NCI-H2081 (cell line): ENCODE data around the gene RETSAT.
A peak's percentile ranks its signal among the peaks of the same experiment; 100 is the strongest.
"Not testable (repeated sequence)": the region's sequence is repeated elsewhere in the genome, so short reads cannot be mapped to it uniquely, and the experiment has no call there.

Experiments
- DNase-seq, 2 experiments: peaks; one replicate each; lab custom pipeline; 2025; lab: John Stamatoyannopoulos, UW

Gene RETSAT

DNA sequence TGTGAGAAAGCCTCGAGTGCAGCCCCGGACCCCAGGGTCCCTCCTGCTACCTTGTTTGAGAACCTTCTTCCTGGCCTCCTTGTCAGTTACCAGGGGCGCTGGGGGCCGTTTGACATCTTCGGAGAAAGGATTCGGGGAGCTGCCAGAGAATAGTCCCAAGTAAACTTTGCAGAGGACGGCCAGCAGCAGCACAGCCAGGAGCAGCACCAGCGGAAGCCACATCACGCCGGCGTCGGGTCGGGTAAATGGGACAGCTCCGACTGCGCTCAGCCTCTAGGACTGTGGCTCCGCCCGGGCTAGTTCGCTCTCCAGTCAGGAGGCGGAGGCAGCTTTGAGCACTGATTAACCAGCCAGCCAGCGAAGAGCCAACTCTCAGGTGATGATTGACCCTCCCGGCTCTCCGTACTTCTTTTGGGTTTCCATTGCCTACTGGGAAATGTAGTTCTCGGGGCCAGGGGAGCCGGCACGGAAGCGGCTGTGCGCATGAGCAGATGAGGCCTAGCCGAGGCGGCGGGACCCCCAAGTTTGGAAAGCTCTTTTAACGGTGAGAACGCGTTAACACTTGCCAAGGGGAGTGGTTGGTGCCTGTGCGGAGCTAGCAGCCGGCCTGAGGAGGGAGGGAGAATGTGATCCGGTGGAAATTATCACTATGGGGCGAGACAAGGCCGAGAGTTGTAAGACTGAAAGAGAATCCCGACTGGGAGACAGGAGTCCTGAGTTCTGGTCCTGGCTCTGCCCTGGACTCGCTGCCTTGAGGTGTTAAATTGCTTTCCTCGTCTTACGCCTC lies at the start of gene RETSAT, which contains the start of gene ELMOD3:
TSS of gene RETSAT (minus strand) at position 243 of the 787 bp plus-strand sequence. CDS start at position 222, 21 bp downstream.
TSS of gene ELMOD3 (plus strand) at position 484 of the 787 bp plus-strand sequence. CDS start 2,430 bp downstream, outside the sequence.
- peak; percentile 97 to 99 for DNase-seq

DNA sequence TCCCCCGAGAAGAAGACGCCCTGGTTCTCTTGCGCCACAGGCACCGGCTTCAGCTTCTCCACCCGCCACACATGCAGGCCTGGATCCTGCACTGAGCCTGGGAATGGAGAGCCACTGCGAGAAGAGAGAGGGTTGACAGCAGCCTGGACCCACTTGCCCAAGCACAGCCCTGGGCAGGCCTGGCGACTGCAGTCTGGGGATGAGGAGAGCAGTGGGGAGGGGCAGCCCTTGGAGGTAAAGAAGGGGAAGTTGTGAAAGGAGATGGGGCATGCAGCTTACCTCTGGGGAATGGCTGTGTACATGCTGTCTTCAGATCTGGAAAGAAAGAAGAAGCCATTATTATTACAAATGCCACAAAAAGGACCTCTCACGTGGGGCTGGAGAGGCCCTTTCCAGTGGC lies 47.5 kb upstream of the RETSAT start:
- DNase-seq: no peak

DNA sequence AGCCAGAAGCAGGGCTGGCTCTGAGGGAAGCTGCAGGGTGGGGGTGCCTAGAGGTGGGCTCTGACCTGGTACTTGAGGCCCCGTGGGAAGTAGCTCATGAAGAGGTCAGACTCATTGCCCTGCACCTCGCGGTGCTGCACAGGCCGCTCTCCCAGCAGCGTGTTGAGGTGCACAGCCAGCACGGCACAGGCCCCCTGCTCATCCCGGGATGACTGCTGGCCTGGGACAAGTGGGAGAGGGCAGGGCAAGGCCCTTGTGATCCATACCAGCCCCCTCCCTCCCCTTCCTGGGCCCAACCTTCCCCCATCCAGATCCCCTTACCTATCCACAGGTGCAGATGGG lies 47.1 kb upstream of the RETSAT start:
- DNase-seq: no peak

DNA sequence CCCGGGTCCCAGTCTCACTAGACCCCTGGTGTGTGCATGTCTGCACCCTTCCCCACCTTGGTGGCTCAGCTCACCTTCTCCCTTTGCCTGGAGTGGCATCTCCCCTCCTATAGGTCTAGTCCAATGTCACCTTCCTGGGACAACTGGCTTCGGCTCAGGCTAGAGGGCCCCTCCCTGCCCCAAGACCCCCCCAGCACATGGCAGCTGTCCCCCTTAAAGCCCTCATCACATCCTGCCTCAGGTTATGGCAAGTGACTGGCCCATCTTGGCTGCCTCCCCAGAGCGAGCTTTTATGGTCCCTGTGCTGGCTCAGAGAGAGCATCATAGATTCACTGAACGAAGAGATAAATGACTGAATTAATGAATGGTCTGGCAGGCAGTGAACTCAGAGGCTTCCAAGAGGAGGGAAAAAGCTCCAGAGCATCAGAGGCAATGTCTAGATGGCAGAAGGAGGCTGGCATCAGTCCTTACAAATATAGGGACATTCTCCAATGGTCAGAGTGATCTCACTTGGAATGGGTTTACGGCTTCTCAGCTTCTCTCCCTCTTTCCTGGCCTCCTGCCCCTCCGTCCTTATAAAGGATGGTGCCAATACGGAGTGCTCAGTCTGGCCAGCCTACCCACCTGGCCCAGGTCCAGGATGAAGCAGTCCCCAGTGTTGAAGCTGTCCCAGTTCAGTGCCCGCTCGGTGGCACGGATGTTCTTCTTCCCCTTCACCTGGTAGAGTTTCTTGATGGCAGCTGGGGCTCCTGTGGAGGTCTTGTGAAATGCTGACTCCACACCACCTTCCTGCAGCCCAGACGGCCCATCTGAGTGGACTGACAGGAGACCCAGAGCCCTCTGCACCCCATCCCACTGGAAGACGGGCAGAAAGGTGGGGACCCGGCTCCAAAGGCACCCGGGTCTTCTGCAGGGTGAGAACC lies 46.5 kb upstream of the RETSAT start:
- no peak for DNase-seq

DNA sequence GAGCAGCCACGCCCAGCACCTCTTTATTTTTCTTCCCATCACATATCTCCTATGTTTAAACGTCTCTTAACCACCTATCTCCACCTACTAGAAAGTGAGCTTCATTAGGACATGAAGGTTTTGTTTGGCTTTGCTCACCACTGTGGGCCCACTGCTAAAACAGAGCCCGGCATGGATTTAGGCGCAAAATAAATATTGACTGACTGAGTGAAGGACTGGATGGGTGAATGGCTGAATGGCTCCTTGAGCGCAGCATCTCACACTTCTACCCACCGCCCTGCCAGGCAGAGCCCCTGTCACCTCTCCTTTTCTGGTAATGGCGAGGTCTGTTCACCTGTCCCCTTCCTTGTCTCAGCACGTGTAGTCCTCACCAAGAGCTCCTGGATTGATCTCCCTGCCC lies 45.7 kb upstream of the RETSAT start:
- DNase-seq: no peak

DNA sequence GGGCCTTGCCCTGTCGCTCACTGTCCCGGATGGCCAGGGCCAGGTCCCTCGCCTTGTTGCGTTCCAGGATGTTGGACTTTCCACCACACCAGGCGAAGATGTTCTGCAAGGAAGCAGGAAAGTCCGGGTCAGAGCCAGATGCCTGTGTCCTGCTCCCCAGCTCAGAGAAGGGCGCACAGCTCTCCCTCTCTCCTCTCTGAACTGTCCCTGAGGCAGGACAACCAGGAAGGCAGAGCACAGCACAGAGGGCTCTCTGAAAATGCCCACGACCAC lies 44.8 kb upstream of the RETSAT start:
- DNase-seq: no peak

DNA sequence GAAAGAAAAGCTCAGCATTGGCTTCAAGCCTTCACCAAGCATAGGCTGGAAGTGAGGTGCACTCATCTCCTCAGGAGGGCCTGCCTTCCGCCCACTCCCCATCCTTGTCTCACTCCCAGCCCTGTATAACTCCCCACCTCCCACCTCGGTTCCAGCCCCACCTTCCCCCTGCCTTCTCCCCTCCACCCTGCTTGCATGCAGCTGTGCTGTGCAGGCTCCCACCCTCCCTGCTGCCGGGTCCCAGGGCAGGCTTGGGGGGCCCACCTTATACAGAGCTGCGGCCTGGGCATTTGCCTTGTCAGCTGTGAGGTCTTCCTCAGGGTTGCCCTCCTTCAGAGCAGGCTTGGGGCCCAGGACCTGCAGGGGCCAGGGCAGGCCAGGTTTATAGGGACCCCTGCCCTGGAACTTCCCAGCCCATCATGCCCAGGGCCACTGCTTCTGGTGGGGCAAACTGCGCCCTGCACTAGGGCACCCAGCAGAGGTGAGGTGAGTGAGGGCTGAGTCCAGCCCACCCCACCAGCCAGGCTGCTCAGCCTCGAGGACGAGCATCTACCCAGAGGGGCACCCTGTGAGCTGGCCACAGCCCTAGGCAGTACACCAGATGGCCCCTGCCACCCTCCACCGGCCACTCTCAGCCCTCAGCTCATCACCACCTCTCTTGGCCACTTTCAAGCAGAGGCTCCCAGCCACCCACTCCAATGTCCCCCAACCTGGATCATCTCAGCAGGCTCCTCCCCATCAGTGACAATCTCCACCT lies 44.3 kb upstream of the RETSAT start:
- no peak for DNase-seq

DNA sequence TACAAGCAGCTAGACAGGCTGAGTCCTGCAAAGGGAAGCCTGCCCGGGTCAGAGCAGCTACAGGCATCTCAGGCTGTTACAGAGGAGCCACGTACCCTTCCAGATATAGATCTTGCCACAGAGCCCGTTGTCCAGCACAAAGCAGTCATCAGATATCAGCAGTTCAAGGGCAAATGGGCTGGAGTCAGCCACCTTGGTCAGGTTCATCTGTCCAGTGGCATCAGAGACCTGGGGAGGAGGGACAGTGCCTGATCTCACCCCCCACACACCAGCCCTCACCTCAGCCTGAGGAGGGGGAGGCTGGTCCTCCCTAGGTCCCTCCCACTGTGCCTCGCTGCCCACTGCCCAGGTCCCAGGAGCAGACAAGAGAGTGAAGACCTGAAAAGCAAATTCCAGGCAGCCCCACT lies 43.6 kb upstream of the RETSAT start:
- no peak for DNase-seq

DNA sequence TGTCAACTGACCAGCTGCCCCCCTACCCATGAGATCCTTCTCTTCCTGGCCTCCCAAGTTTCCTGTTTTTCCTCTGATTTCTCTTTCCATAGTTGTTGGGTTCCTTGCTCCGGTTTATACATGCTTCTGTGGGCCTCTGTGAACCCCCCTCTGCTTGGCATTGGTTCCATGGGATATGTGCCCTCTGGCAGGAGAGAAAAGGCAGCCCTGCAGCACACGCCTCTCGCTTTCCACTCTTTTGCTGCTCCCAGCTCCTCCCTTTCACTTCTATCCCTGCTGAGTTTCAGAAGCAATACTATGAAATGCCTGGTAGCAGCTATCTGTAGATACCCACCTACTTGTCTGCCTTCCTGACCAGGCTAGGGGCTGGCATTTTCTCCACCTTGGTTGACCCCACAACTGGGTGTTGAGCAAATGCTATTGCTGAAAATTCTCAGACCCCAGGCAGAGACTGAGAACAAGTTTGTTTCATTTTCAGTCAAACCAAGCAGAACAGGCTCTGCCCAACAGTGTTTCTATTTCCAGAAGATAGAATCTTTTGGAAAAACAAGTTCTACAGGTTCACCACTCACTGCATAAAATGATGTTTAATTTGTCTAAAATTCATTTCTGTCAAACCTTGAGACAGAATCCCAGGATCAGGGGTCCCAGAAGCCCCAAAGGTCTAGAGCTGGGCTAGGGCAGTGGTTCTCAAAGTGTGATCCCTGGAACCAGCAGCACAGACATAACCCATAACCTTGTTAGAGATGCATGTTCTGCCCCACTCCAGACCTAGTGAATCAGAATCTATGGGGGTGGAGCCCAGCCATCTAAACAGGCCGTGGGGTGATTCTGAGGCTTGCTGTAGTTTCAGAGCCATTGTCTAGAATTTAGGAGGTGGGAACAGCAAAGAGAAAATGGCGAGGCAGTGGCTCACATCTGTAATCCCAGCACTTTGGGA lies 42.5 kb upstream of the RETSAT start:
- no peak for DNase-seq

DNA sequence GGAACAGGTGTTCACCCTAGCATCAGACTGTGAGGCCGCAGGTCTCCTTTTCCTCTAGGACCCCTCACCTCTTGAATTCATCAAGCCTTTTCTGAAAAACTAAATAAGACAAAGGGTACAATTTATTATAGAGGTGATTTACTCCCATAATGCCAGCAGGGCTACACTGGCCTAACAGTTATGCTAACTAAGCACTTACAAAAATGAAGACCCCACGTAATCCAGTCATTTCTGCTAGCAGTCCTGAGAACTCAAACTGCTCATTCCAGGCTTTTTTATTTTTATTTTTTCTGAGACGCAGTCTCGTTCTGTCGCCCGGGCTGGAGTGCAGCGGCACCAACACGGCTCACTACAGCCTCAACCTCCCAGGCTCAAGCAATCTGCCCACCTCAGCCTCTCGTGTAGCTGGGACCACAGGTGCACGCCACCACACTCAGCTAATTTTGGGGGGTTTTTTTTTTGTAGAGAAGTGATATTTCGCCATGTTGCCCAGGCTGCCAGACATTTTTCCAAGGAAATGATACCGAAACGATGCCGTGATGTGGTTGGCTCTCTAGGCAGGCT lies 41.7 kb upstream of the RETSAT start:
- DNase-seq: no peak

DNA sequence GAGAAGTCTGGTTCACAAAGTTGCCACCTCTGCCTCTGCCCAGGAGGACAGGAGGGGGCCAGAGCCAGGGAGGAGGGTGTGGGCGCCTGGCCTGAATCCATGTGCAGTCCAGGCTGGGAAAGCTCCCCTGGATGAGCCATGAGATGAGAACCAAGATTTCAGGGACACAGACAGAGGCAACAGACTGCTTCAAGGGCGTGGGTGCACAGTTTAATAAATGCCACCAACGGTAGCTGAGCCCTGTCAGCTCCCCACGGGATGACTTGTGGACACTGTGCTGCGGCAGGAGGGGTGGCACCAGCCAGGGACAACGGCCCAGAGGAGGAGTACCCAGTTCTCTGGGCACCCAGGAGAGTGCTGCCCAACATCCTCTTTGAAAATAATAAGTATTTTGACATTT lies 40.6 kb upstream of the RETSAT start:
- no peak for DNase-seq

DNA sequence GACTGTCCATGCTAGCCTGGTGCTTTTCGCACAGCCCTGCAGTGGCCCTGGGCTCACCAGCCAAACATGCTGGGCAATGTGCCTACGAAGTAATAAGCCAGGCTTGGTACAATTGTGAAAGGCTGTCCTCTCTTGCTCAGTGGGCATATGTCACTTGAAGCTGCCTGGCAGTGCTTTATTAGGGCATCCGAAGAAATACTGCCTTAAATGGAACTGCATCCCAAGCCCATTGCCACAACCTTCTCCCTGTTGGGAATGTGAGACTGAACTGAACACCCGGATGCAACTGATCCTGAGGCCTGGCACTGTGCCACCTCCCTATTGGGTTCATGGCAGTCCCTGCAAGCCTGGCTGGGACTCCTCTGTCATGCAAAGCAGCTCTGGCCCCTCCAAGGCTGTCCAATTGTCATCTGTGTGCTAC lies 39.9 kb upstream of the RETSAT start:
- peak; percentile 40 to 73 for DNase-seq

DNA sequence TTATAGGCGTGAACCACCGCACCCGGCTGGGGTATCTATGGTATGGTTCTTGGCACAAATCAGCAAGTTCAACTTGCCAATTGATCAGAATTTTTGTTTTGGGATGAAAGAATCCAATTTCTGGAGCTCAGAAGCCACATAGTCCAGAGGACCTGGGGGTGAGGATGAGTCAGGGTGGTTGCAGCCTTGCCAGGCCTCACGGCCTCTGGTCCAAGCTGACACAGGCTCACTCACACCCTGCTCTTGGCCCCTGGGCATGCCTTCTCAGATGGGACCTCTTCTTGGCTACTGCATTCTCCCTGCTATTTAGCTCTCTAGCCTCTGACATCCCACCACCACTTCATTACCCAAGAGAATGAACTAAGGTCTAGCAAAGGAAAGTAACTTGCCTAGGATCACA lies 39.5 kb upstream of the RETSAT start:
- no peak for DNase-seq

DNA sequence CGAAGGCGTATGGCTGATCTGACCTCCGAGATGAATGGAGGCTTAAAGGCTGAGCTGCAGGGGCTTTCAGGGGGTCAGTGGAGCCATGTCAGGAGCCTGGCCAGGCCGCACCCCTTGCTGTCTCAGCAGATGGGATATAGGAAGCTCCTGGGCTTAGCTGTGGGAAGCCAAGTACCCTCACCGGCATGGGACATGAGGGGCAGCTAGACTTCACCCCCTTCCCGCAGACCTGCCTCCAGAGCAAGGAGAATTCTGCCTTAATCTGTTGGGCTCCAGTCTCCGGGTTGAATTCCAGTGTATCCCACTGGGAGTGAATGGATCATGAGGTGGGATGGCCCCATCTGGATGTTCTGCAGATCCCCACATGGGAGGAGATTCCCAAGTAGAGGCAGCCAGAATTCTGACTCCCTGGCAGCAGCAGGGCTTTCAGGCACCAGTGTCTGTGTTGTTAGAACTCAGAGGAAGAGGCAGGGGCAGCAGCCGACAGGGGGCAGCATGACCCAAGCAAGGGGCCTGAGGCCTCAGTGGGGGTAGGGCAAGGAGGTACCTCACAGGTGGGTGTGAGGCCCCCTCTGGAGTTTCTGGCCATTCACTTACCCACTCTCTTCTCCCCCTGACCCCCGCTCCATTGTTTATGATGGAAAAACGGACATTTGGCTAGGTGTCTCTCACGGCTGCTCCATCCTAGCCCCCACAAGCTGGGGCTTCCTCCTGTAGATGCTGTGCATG lies 36.8 kb upstream of the RETSAT start:
- DNase-seq: no peak

DNA sequence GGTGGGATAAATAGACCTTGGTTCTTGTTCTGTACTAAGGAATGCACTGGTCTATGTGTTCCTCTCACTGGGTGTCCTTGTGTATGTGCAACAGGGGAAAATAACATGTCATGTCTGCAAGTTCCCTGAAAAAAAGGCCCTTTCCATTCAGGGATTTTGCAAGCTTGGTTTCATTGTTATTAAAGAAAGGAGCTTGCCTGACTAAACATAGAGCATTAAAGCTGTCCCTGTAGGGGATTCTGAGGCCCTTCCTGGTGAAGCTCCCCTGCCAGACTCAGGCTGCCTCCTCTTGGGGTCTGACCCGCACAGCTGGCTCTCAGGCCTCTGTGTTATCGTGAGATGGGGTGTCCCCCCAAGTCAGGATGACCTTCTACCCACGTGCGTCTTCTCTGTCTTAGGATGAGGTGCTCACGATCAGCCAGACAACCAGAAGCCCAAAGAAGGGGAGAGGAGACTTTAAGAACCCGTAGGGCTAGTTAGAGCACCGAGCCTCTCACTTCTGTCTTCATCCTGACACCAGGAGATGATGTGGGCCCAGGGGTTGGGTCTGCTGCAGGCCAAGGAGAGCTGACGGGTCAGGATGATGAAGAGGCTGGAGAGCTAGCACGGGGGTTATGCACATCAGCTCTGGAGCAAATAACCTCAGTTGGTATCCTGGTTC lies 34.7 kb upstream of the RETSAT start:
- DNase-seq: no peak

DNA sequence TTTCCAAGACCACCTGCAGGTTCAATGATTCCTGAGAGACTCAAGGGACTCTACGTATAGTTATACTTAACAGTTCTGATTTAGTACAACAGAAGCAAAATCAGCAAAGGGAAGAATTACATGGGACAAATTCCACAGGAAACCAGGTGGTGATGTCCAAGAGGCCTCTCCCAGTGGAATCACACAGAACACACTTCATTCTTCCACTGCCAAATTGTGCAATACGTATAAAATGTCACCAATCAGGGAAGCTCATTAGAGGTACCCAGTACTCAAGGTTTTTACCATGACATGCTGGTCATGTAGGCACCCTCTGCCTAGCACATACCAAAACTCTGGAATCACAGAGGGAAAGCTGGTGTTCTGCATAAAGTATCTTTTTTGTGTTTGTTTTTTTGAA lies 33.4 kb upstream of the RETSAT start:
- no peak for DNase-seq

DNA sequence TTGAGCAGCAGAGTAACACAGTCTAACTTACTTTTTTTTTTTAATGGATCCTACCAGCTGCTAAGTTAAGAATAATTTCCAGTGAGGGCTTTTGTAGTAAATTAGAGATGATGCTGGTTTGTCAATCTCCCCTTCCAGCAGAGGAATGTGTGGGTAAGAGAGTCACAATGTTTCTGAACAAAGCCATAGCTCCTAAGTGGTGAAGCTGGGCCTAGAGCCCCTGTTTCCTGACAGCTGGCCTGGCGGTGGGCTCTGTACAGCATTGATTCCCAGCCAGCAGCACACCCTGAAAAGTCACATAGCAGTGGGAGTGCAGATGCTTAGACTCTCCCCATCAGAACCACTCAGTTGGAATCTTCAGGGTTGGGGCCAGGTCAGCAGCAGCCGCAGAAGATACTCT lies 31.4 kb upstream of the RETSAT start:
- no peak for DNase-seq

DNA sequence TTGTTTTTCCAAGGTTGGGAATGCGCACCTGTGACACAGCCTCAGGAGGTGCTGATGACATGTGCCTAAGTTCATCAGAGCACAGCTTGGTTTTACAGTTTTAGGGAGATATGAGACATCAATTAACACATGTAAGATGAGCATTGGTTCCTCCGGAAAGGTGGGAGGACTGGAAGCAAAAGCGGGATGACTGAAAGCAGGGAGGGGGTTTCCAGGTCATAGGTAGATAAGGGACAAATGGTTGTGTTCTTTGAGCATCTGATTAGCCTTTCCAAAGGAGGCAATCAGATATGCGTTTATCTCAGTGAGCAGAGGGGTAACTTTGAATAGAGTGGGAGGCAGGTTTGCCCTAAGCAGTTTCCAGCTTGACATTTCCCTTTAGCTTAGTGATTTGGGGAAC lies 29.5 kb upstream of the RETSAT start:
- DNase-seq: no peak

DNA sequence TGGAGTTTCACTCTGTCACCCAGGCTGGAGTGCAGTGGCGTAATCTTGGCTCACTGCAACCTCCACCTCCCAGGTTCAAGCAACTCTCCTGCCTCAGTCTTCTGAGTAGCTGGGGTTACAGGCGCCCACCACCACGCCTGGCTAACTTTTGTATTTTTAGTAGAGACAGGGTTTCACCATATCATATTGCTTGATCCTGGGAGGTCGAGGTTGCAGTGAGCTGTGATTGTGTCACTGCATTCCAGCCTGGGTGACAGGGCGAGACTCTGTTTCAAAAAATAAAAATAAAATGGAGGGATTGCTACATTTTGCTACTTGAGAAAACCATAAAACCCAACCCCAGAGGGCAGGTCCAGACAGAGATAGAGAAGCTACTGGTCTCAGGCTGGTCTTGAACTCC lies 28.8 kb upstream of the RETSAT start:
- not testable (repeated sequence) for DNase-seq

DNA sequence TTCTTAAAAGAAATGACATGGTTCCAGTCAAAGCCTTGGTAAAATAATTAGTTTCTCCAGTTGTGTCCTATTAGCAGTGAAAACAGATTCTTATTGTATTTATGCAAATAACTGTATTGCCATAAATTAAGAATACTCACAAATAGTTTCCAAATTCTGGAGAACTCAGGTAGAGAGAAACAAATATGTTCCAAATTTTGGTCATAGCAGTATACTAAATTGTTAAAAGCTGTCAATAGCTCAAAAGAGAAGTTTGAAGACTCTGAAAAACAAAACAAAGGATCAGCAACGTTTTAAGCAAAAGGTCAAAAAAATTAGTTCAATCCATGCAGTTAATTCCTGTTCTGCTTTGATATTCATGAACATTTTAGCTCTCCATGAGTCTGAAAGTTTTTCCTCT lies 25.7 kb upstream of the RETSAT start:
- no peak for DNase-seq
